Hematopoietic multipotent progenitor cell (in vitro differentiated cells): ENCODE measurements around the gene PAX8. TPM values are rescaled to one million over a fixed set of nuclear protein-coding genes. Genes with fewer than 3 reads are reported as not detected.

Experiments used
- DNase-seq, 3 donors: peaks; one replicate each; pipeline ENCODE4 v3.0.0-alpha.2; 2011 to 2015; ENCODE audit warnings: low read depth in 2 of 3, low spot score in 2 of 3
- total RNA-seq: library from RNA; depleted of rRNA; stranded (reverse); fragments of >200 nt; gene quantifications from one replicate; pipeline ENCODE4 v1.2.3, GENCODE V29; 2012

PAX8 gene
- total RNA-seq, 1 donor = 1.3 TPM

DNA sequence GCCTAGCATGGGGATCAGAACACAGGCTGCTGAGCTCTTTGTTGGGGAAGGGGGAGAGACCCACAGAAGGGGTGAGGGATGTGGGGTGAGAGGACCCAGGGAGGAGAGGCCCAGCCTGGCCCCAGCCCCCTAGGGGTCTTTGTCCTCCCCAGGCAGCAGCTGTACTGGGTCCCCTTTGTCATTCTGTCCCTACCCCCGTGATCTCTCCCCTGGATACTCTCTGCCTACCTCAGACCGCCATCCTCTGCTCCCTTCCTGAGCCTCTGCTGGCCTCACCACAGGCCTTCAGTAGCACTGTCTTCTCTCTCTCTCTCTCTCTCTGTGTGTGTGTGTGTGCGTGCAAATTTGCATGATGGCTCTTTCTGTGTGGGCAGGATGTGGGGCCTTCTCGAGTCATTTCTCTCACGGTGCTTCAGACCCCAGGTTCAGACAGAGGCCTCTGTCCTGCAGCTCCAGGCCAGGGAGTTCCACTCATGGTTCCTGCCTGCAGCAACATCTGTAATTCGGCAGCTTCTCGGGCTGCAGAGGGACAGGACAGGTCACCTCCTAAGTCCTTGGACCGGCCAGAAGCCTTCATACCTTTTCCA, 103.6 kb downstream of the PAX8 start:
- DNase-seq = peak in 2 of 3 donors; percentile 57 to 73

DNA sequence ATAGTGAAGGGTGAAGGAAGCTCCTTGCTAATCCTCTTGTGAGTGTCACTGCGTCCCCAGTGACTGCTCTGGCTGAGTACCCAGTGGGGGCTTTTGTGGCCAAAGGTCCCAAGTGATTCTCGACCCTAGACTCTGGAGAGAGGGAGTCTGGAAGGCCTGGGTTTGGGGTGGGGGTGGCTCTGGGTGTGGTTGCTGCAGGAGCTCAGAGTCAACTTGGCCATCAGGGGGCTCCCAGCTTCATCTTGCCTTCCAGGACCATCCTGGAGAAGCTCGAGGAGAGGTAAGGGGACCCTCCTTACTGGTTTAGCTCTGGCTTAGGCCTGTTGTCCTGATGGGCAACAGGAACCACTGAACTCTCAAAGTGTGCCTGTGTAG, 104.4 kb downstream of the PAX8 start:
- DNase-seq = peak in 1 of 3 donors; percentile 13

DNA sequence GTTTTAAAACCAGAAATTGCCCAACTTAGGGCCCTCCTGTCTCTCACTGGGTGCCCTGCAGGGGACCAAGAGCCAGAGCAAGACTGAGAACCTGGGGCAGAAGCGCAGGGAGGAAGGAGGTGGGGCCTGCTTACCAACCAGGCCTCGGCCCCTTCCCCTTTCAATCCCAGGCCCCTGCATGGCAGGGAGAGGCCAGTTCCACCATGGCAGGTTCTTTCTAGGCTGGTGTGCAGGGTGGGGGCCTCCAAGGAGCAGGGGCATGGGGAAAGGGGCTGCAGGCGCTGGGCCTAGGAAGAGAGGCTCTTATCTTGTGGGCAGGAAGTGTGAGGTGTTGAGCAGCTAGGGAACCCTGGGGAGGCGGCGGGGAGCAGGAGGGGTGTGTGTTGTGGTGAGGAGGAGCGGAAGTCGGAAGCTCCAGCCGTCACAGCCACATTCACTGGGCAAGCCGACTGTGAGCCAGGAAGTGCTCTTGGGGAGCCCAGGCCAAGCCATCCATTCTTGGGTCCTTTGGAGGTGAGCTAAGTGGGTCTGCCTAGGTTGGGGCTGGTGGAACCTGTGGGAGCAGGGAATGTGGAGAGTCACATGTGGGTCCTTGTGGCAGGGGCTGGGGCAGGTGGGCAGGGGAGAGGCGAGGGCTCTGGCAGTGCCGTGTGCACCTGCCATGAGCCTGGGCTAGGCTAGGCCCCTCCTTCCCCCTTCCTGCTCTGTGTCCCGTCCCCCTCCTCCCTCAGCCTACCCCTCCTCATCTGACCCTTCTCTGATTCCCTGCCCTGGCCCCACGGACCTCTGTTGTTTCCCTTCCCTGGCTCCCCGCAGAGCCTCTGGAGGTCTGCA, 105.0 kb downstream of the PAX8 start, which contains the start of gene PSD4:
Gene PSD4, plus strand, starts transcription at position 430 of the 834 bp plus-strand sequence. CDS start 8,486 bp downstream, outside the sequence.
- peak; percentile 65 to 88 (median 85) for DNase-seq

- no peak for DNase-seq
Measured at GRCh38 chr2:113172721-113173541, 105.8 kb downstream of the PAX8 start.

DNA sequence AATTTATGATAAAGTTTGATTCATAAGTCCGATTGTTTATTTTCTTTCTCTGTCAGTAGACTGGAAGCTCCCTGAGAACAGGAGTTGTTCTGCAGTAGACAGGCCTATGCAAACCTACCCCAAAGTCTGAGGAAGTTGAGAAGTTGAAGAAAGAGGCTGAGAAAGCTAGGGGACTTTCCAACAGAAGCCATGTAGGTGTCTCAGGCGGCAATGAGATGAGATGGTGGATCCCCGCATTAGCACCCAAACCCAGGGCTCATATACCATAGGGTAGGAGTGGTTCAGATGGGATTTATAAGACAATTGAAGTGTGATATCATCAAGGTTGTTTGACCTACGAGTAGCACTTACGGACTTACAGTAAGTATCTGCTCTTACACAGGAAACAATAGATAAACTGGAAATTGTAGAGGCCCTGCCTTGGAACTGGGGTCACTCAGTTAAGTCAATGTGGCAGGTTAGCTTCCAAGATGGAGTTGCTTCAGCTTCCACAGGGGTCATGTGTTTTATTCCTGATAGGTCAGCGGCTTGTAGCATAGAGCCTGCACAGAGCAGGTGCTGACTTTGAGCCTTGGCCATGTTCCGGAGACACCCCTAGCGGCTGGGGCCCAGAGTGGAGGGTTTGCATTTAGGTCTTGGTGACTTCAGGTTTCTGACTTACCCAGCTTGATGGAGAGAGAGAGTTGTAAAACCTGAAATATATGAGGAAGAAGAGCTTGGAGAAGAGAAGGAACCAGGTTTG, 107.2 kb downstream of the PAX8 start:
- DNase-seq = no peak

DNA sequence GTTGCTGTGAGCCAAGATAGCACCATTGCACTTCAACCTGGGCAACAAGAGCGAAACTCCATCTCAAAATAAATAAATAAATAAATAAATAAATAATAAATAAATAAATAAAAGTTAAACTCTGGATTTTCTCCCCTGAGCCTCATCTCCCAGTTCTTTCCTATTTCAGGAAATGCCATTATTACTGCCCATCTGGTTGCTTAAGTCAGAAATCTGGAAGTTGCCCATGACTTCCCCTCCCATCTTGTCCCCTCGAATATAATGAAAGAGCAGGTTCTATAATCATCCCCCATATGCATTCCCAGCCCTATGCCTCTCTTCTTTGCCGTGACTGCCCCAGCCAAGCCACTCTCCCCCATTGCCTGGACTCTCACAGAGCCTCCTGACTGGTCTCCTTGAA, 109.1 kb downstream of the PAX8 start:
- DNase-seq = no peak

GRCh38 chr2:113169002-113169530, 109.7 kb downstream of the PAX8 start:
- DNase-seq = no peak

- no peak for DNase-seq
Measured at GRCh38 chr2:113167962-113168340, 110.8 kb downstream of the PAX8 start.

DNA sequence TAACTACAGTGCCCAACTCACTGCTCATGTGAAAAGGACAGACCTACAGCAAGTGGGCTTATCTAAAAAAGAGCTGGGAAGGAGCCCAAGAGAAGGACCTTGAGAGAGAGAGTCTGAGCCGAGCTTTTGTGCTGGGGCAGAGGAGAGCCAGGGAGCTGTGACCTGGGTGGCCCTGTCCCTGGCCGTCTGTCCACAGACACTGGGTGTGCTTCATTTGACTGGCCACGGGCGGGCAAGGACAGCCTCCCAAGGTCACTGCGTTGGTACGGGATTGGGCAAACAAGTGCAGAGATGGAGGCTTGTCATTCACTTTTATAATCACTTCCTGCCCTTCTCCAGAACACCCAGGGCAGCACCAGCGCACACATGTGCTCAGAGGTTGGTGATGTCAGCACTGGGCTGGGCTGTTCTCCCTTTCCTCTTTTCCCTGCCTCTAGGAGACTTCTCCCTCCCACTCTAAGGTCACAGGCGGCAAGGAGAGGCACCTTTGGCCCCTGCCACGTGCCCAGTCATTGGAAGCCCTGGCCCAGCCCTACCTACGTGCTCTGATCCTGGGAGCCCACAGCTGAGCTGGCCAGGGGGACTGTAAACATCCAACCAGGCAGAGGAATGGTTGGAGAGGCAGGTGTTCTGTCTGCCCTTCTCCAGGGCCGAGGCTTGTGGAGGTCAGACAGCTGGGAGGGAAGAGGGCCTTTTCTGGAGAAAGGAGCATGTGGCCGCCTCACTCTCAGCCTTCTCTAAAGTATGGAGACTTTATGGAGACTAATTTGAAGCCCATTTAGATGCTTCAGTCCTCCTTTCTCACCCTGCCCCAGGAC, 111.4 kb downstream of the PAX8 start:
- no peak for DNase-seq

- DNase-seq = no peak
Measured at GRCh38 chr2:113166187-113166645, 112.5 kb downstream of the PAX8 start.

Other genes with a start within 250 kb of the PAX8 start
- not detected for gene IL36B, start 226.1 kb downstream of the PAX8 start, total RNA-seq
- not detected for gene IL36RN, start 219.7 kb downstream of the PAX8 start, total RNA-seq
- gene IL1F10, start 211.0 kb downstream of the PAX8 start, total RNA-seq = not detected
- 0.54 TPM for gene IL1RN, start 151.3 kb downstream of the PAX8 start, total RNA-seq
- gene PSD4, start 105.0 kb downstream of the PAX8 start, total RNA-seq = 68.7 TPM
- gene ZNG1B, start 158.8 kb upstream of the PAX8 start, total RNA-seq = 6.7 TPM
- gene FOXD4L1, start 219.7 kb upstream of the PAX8 start, total RNA-seq = 0.27 TPM